Vagina (tissue), 2 donors: Measurements from ENCODE around the gene INHA.

Experiments used
- POLR2AphosphoS5 ChIP-seq, 2 donors: sonication (generic); formaldehyde crosslinking; IDR thresholded peaks; one replicate each; pipeline ENCODE4 v1.9.0; 2017; ENCODE audit warnings: antibody characterized with exemption in 2 of 2, mild to moderate bottlenecking in 2 of 2, low read depth in 1 of 2; ENCODE audit not compliant: insufficient read depth in 1 of 2
- TF ChIP-seq, protein P1 (sequence below), 3 experiments: fragments of 450-650 bp in 2 of 3; fragments of 200-600 bp in 1 of 3; sonication (generic) in 1 of 3; IDR thresholded peaks; one replicate each; pipeline ENCODE4 v1.5.1; 2017 to 2019; ENCODE audit warnings: antibody characterized with exemption in 3 of 3, mild to moderate bottlenecking in 2 of 3, moderate library complexity in 2 of 3

DNA sequence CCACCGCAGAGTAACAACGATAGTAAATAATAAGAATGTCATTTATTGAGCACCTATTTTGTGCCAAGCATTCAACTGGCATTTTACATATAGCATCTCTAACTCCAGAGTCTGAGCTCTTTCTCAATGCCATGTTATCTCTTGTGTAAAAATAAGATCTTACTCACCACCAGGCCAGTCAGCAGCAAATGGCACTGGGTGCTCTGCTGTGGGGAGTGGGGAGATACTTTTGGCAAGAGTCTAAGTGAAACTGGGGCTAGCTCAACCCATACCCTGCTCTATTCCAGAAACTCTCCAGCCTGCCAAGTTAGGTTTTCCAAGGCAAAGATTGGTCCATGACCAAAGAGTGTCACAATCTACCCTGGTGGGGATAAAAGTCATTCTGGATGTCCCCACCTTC lies 50.4 kb downstream of the INHA start:
- TF ChIP-seq, protein P1, sequence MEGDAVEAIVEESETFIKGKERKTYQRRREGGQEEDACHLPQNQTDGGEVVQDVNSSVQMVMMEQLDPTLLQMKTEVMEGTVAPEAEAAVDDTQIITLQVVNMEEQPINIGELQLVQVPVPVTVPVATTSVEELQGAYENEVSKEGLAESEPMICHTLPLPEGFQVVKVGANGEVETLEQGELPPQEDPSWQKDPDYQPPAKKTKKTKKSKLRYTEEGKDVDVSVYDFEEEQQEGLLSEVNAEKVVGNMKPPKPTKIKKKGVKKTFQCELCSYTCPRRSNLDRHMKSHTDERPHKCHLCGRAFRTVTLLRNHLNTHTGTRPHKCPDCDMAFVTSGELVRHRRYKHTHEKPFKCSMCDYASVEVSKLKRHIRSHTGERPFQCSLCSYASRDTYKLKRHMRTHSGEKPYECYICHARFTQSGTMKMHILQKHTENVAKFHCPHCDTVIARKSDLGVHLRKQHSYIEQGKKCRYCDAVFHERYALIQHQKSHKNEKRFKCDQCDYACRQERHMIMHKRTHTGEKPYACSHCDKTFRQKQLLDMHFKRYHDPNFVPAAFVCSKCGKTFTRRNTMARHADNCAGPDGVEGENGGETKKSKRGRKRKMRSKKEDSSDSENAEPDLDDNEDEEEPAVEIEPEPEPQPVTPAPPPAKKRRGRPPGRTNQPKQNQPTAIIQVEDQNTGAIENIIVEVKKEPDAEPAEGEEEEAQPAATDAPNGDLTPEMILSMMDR (IDR thresholded peaks at IDR 0.05) = no peak
- TF ChIP-seq POLR2AphosphoS5 (IDR thresholded peaks at IDR 0.05; ENCODE audit: insufficient read depth in 1 of 2, low read depth in 1 of 2) = no peak
